H9 (cell line): ENCODE data around the gene PTEN. TPM values are rescaled to one million over a fixed set of nuclear protein-coding genes. Genes with fewer than 3 reads are reported as not detected.
"Not testable (repeated sequence)": the region's sequence is repeated elsewhere in the genome, so short reads cannot be mapped to it uniquely, and the experiment has no call there.

Source experiments
- DNase-seq: peaks from one replicate; pipeline ENCODE4 v3.0.0-alpha.2; 2017
- H2AFZ ChIP-seq: one replicate; pipeline ENCODE4 v1.6.1; 2013; ENCODE audit warnings: mild to moderate bottlenecking, low read length, control low read depth, moderate library complexity
- H2AK5ac ChIP-seq: 2 replicates; pipeline ENCODE4 v1.6.1; 2013; ENCODE audit warnings: low read length, control low read depth, mixed read lengths; ENCODE audit not compliant: insufficient read length
- H2BK120ac ChIP-seq: one replicate; pipeline ENCODE4 v1.6.1; 2013; ENCODE audit warnings: low read depth, mild to moderate bottlenecking, low read length, control low read depth, inconsistent platforms; ENCODE audit not compliant: poor library complexity, severe bottlenecking
- H2BK12ac ChIP-seq: 2 replicates; pipeline ENCODE4 v1.6.1; 2013; ENCODE audit warnings: low read length, control low read depth, mixed read lengths, low read depth; ENCODE audit not compliant: insufficient read length
- H2BK15ac ChIP-seq: 2 replicates; pipeline ENCODE4 v1.6.1; 2013; ENCODE audit warnings: low read depth, low read length, control low read depth
- H2BK20ac ChIP-seq: one replicate; pipeline ENCODE4 v1.6.1; 2013; ENCODE audit warnings: low read depth, mild to moderate bottlenecking, low read length, control low read depth, inconsistent platforms; ENCODE audit not compliant: poor library complexity, severe bottlenecking
- H2BK5ac ChIP-seq: 2 replicates; pipeline ENCODE4 v1.6.1; 2013; ENCODE audit warnings: low read length, control low read depth, mixed read lengths; ENCODE audit not compliant: insufficient read length
- H3K14ac ChIP-seq: 2 replicates; pipeline ENCODE4 v1.6.1; 2013; ENCODE audit warnings: low read length, control low read depth; ENCODE audit not compliant: insufficient read depth
- H3K18ac ChIP-seq: 2 replicates; pipeline ENCODE4 v1.6.1; 2013; ENCODE audit warnings: low read depth, mild to moderate bottlenecking, mixed read lengths, low read length, control low read depth; ENCODE audit not compliant: insufficient read length
- H3K23ac ChIP-seq: 2 replicates; pipeline ENCODE4 v1.6.1; 2013; ENCODE audit warnings: low read length, control low read depth, mixed read lengths, low read depth; ENCODE audit not compliant: insufficient read length
- H3K23me2 ChIP-seq: 2 replicates; pipeline ENCODE4 v1.6.1; 2013; ENCODE audit warnings: low read depth, mild to moderate bottlenecking, mixed read lengths, low read length, control low read depth; ENCODE audit not compliant: insufficient read length, poor library complexity, severe bottlenecking
- H3K27ac ChIP-seq: 2 replicates; pipeline ENCODE4 v1.5.1; 2013; ENCODE audit warnings: low read length, control low read depth, mixed read lengths, low read depth; ENCODE audit not compliant: insufficient read length
- H3K27me3 ChIP-seq: 2 replicates; pipeline ENCODE4 v1.6.1; 2013; ENCODE audit warnings: low read length, control low read depth, inconsistent platforms; ENCODE audit not compliant: insufficient read depth
- H3K4ac ChIP-seq: 2 replicates; pipeline ENCODE4 v1.6.1; 2013; ENCODE audit warnings: low read depth, mild to moderate bottlenecking, control low read depth, inconsistent platforms, low read length, moderate library complexity
- H3K4me1 ChIP-seq: 2 replicates; pipeline ENCODE4 v1.6.1; 2013; ENCODE audit warnings: low read length, control low read depth, inconsistent platforms; ENCODE audit not compliant: insufficient read depth
- H3K4me2 ChIP-seq: 2 replicates; pipeline ENCODE4 v1.6.1; 2013; ENCODE audit warnings: low read length, control low read depth, mixed read lengths; ENCODE audit not compliant: insufficient read length, insufficient read depth
- H3K56ac ChIP-seq: 2 replicates; pipeline ENCODE4 v1.6.1; 2013; ENCODE audit warnings: low read depth, mild to moderate bottlenecking, mixed read lengths, low read length, control low read depth; ENCODE audit not compliant: insufficient read length
- H3K79me1 ChIP-seq: 2 replicates; pipeline ENCODE4 v1.6.1; 2013; ENCODE audit warnings: low read depth, mild to moderate bottlenecking, moderate library complexity, low read length, control low read depth, inconsistent platforms; ENCODE audit not compliant: insufficient read depth, poor library complexity, severe bottlenecking
- H3K79me2 ChIP-seq: 2 replicates; pipeline ENCODE4 v1.6.1; 2013; ENCODE audit warnings: low read length, control low read depth, inconsistent platforms; ENCODE audit not compliant: insufficient read depth
- H3K9ac ChIP-seq: 2 replicates; pipeline ENCODE4 v1.6.1; 2013; ENCODE audit warnings: low read length, control low read depth, mixed read lengths; ENCODE audit not compliant: insufficient read length; ENCODE audit errors: extremely low read depth
- H3K9me3 ChIP-seq: one replicate; pipeline ENCODE4 v1.6.1; 2013; ENCODE audit warnings: low read depth, low read length, inconsistent platforms; ENCODE audit not compliant: control insufficient read depth
- H3T11ph ChIP-seq: one replicate; pipeline ENCODE4 v1.6.1; 2013; ENCODE audit warnings: mild to moderate bottlenecking, low read length, control low read depth, inconsistent platforms
- H4K20me1 ChIP-seq: one replicate; pipeline ENCODE4 v1.6.1; 2013; ENCODE audit not compliant: control insufficient read depth, insufficient read length, insufficient read depth
- H4K5ac ChIP-seq: 2 replicates; pipeline ENCODE4 v1.6.1; 2013; ENCODE audit warnings: low read depth, mild to moderate bottlenecking, mixed read lengths, low read length, control low read depth; ENCODE audit not compliant: insufficient read length
- H4K8ac ChIP-seq: replicated peaks from 2 replicates; pipeline ENCODE4 v1.6.1; 2013; ENCODE audit warnings: low read length, control low read depth, mixed read lengths, low read depth; ENCODE audit not compliant: insufficient read length
- H4K91ac ChIP-seq: 2 replicates; pipeline ENCODE4 v1.6.1; 2013; ENCODE audit warnings: low read depth, mild to moderate bottlenecking, moderate library complexity, mixed read lengths, low read length, control low read depth; ENCODE audit not compliant: insufficient read length
- H3K27ac Mint-ChIP-seq, 3 experiments: 2 replicates in 2 of 3; 3 replicates in 1 of 3; pipeline ENCODE4 v1.8.0; 2020 to 2021; ENCODE audit warnings: mixed read lengths in 3 of 3, mild to moderate bottlenecking in 1 of 3, moderate library complexity in 1 of 3
- H3K27me3 Mint-ChIP-seq: 2 replicates; pipeline ENCODE4 v1.8.0; 2021; ENCODE audit warnings: low read depth, mild to moderate bottlenecking, moderate library complexity, mixed read lengths
- H3K36me3 Mint-ChIP-seq, 3 experiments: 2 replicates in 2 of 3; 3 replicates in 1 of 3; pipeline ENCODE4 v1.8.0; 2020 to 2021; ENCODE audit warnings: low read depth in 3 of 3, mixed read lengths in 3 of 3; ENCODE audit not compliant: insufficient read depth in 1 of 3
- H3K4me1 Mint-ChIP-seq, 2 experiments: 2 replicates each; pipeline ENCODE4 v1.8.0; 2020; ENCODE audit warnings: mixed read lengths in 2 of 2
- H3K4me3 Mint-ChIP-seq, 2 experiments: 2 replicates in 1 of 2; 3 replicates in 1 of 2; pipeline ENCODE4 v1.8.0; 2020 to 2021; ENCODE audit warnings: mild to moderate bottlenecking in 2 of 2, mixed read lengths in 2 of 2, moderate library complexity in 1 of 2
- H3K9me3 Mint-ChIP-seq, 2 experiments: 2 replicates in 1 of 2; 3 replicates in 1 of 2; pipeline ENCODE4 v1.8.0; 2020; ENCODE audit warnings: mild to moderate bottlenecking in 2 of 2, mixed read lengths in 2 of 2, moderate library complexity in 1 of 2
- WGBS: extraction: QIAGEN DNeasy Blood & Tissue Kit; methylation state at CpG from one replicate; pipeline ENCODE4 v1.1.7; 2013; ENCODE audit warnings: missing lambda C conversion rate, low lambda C conversion rate, mixed read lengths; ENCODE audit not compliant: insufficient read length; ENCODE audit errors: extremely low coverage; 5-methylcytosine and 5-hydroxymethylcytosine counted together
- total RNA-seq: library from RNA; stranded (reverse); gene quantifications from 2 replicates; pipeline ENCODE4 v1.2.1, GENCODE V29; 2021

The PTEN gene
- total RNA-seq, 1 experiment from 2014 or later: 52.8 TPM

DNA sequence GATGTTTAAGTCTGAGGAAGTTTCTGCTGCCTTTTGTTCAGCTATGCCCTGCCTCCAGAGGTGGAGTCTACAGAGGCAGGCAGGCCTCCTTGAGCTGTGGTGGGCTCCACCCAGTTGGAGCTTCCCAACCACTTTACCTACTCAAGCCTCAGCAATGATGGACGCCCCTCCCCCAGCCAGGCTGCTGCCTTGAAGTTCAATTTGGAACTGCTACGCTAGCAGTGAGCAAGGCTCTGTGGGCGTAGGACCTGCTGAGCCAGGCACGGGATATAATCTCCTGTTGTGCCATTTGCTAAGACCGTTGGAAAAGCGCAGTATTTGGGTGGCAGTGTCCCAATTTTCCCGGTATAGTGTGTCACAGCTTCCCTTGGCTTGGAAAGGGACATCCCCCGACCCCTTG, 40.0 kb downstream of the PTEN start:
- H2BK12ac ChIP-seq, H3K9me3 ChIP-seq, H3K18ac ChIP-seq, H3K27me3 ChIP-seq, H3K14ac ChIP-seq, H2BK120ac ChIP-seq, H4K5ac ChIP-seq, H2BK5ac ChIP-seq, H3K27ac Mint-ChIP-seq, H4K91ac ChIP-seq, H3K27me3 Mint-ChIP-seq, H3K79me2 ChIP-seq, H3K9ac ChIP-seq, H4K20me1 ChIP-seq, H3K79me1 ChIP-seq, H3K4me2 ChIP-seq, DNase-seq, H3K4ac ChIP-seq, H2BK20ac ChIP-seq, H3K27ac ChIP-seq, H2AK5ac ChIP-seq, H4K8ac ChIP-seq, H2AFZ ChIP-seq, H2BK15ac ChIP-seq, H3K4me1 ChIP-seq, H3T11ph ChIP-seq, H3K4me3 Mint-ChIP-seq, H3K23me2 ChIP-seq, H3K4me1 Mint-ChIP-seq, H3K56ac ChIP-seq, H3K23ac ChIP-seq: not testable (repeated sequence)
- WGBS: no CpG with 5 or more reads among the region's 8 CpGs
- Mint-ChIP-seq H3K9me3 (peaks cover 38 to 48% of the 10 kb centered on the region in 2 experiments), H3K36me3 (peaks cover 56 to 75% (median 67%) of the 10 kb centered on the region in 3 experiments)
